HG03039 (cell line): ENCODE data around the gene SF3A1.

Experiments used
- ATAC-seq: cut with Tn5 transposase; IDR thresholded peaks from one replicate; pipeline ENCODE4 v1.9.1; 2021; ENCODE audit warnings: mild to moderate bottlenecking, moderate library complexity; ENCODE audit not compliant: unreplicated experiment

Gene SF3A1

GRCh38 chr22:30305906-30306626 is 50.6 kb downstream of the SF3A1 start:
- no peak for ATAC-seq

GRCh38 chr22:30305519-30305905 is 51.2 kb downstream of the SF3A1 start:
- no peak for ATAC-seq

- ATAC-seq: no peak
These were observed 52.0 kb downstream of the SF3A1 start for GRCh38 chr22:30304495-30305244.

- no peak for ATAC-seq
These were observed 53.9 kb downstream of the SF3A1 start for GRCh38 chr22:30302810-30303138.

DNA sequence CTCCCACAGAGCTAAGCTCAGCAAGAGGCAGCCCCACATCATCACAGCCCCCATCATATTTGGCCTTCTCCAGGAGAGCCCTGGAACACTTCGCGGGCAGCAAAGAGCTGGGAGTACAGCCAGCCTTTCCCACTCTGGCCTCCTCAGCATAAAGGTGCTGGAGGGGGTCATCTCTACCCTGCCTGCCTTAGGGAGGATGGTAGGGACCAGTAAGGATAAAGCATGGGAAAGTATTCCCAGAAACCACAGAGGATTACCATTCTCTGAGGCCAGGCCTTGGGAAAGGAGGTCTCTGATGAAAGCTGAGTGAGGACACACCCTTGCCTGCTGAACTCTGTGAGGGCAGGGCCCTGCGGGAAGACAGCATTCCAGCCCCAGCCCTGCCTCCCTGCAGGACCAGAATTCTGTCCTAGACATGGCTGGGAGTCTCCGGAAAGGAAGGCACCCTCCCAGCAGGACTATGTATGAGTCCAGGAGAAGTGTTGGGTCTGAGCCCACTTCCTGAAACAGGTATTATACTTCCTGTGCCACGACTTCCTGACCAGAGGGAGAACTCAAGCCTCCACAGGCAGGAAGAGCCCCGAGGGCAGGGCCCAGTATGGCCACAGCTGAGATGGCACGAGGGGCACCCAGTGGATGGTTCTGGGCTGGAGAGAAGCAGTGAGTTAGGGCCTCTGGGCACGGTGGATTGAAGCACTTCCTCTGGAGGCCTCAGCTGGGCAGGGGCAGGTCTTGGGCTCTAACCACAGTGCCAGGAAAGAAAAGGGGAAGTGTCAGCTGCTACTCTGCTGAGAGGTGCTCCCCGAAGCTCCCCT is 54.5 kb downstream of the SF3A1 start:
- ATAC-seq: no peak

GRCh38 chr22:30299322-30299721 is 57.4 kb downstream of the SF3A1 start:
- ATAC-seq: no peak

DNA sequence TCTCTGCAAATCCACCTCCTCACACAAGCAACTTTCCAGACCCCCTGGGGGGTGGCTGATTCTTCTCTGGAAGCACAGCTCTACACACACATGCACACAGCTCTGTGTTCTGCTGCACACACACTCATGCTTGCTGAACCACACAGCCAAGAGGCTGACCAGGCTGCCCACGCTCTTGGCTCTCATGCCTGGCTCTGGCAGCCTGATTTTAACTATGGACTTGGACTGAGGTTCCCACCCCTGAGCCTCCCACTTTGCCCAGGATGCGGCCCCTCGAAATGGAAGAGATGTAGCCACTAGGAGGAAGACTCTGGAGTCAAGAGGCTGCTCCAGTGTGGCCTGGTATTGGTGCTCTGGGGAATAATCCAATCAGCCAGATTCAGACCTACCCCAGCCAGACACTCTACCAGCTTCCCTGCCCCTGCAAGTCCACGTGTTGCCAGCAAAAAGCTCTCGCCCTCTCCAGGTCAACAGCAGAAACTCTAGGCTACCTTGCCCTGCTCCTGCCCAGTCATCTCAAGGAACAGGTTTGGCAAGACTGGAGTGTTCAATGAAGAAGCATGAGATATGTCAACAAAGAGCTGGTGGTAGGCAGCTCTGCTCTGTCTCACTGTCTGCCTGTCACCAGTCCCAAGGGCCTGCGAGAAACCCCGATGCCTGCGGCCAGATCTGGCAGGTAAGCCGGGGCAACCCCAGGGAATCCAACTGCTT is 58.5 kb downstream of the SF3A1 start:
- no peak for ATAC-seq

DNA sequence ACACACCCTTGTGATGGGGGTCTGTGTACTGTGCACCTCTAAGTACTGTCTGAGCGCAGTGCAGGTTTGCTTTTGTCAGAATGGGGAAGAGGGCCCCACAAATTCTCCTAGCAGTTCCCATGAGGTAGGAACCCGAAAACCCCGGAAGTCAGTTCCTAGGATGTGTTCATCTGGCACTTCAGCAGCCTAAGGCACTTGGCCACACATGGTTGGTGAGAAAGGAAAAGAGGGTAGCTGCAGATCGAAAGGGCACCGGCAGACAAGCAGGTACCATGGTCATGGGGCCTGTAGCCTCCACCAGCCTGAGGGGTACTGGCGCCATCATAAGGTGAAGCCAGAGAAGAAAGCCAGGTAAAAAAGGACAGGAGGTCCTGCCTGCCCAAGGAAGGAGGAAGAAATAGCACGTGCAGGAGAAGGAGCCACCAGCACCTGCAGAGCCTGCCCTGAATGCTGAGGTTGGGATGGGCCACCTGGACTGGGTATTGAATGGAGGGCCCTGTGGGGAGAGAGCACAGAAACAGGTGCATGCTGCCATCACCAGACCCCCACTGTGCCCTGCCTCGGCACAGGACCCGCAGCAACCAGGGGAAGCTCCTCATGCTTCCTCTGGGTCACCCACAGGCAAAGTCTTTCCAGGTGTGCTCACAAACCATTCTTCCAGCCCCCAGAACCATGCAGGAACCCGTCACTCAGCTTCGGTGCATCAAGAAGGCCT is 59.3 kb downstream of the SF3A1 start:
- ATAC-seq: no peak

- ATAC-seq: no peak
These were observed 59.9 kb downstream of the SF3A1 start for GRCh38 chr22:30296833-30297232.

DNA sequence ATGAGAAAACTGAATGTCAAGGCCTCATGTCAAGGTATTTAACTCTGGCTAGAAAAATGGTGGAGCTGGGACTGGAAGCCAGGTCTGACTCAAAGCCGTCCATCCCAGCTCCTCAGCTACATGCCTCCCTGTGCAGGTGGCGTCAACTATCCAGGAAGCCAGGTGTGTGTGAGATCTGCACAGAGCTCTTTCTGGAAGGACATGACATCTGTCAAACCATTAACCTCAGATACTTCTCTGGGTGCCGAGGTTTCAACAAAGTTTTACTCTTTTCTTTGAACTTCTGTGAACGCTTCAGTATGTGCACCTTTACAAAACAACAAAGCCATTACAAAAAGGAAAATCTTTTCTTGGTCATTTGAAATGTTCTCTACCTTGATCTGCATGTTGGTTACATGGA is 60.4 kb downstream of the SF3A1 start:
- no peak for ATAC-seq

DNA sequence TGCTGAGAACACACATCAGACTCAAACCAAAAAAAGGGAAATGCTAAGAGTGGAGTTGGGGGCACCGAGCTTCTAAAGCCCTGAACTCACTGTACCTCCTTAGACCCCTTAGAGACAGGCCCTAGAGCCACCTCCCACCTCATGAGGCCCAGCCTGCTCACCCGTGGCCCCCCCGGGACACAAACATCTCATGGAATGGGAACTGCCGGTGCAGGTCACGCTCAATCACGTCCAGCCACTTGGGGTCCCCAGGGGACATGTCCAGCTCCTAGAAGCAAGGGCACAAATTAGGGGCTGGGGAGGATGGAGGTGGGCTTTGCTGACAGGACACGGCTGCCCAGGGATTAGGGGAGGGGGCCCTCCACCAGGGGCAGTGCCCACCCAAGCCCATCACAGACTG is 61.1 kb downstream of the SF3A1 start:
- ATAC-seq: no peak

DNA sequence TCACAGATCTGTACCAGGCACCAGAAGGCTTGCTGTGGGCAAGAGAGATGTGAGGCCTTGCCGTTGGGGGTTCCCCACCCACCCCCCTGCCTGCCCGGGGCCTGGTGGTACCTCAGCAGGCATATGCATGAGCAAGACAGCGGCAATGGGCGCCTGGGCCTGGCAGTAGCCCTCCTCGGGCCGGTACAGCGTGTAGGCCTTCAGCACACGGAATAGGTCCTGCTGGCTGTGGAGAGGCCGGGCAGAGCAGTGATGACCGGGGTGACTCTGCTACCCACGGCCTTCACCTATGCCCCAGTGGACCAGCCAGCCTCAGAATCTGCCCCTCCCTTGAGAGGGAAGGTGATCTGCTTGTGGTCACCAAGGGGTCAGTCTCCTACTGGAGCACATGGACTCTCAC is 61.9 kb downstream of the SF3A1 start:
- no peak for ATAC-seq

DNA sequence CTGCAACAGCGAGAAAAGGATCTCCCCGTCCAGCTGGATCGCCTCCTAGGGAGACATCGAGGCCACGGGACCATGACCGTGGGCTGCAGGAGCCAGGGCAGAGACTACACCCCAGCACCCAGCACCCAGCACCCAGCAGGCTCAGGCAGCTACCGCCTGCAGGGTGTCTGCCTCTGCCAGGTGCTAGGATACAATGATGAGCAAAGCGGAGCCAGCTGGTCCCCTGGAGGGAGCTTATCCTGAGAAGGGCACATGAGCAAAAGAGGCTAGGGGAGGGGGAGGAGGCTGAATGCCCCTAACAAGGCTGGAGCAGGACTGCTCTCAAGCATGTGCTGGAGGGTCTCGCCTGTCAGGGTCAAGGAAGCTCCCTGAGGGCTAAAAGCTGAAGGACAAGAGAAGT is 62.6 kb downstream of the SF3A1 start:
- ATAC-seq: no peak

DNA sequence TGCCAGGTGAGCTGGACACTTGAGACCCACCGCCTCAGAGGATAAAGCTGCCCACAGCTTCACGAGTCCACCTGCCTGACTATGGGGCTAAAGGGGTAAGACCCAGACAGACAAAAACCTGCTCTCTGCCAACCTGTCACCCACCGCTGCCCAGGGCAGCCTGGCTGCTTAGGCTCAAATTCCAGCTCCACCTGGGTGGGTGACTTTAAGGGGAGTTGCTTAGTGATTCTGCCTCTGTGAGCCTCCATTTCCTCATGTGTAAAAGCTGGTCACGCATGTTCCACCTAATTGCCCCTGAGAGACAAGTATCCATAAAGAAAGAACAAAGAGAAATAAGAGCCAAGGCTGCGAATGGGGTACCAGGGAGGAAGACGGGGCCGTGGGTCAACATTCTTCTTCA is 63.7 kb downstream of the SF3A1 start:
- no peak for ATAC-seq

DNA sequence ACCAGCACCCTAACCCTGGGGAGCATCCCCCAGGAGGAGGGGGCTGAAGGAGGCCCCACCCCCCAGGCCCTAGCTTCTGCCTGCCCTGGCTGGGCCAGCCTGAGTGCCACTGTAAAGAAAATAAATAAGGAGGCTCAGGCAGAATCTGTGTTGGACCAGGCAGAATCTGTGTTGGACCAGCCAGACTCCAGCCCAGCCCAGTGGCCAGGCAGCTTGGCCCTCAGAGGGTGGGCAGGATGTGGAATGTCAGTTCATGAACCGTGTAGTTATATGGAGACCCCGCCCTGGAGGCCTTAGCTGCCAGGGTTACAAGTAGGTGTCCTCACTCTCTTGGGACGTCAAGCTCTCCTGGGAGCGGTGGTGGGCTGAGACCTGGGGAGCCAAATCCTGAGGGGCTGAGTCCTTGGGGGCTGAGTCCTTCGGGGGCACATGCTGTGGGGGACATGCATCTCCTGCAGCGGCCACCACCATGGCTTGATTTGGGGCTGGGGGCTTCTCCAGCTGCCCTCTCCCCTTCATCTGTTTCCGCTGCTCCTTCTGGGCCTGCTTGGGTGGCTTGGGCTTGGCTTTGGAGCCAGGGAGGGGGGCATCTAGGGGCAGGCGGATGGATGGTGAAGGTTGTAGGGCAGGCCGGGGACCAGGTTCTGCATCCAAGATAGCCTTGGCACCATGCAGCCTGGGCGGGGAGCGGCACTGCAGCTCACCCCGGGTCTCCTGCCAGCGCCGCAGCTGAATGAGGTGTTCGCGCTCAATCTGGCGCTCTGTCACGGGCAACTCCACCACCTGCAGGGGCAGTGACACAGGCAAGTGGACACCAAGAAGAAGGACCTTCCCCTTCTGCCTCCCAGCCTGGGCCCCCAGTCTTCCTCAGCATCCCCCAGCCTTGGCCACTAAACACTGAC is 64.4 kb downstream of the SF3A1 start:
- no peak for ATAC-seq

DNA sequence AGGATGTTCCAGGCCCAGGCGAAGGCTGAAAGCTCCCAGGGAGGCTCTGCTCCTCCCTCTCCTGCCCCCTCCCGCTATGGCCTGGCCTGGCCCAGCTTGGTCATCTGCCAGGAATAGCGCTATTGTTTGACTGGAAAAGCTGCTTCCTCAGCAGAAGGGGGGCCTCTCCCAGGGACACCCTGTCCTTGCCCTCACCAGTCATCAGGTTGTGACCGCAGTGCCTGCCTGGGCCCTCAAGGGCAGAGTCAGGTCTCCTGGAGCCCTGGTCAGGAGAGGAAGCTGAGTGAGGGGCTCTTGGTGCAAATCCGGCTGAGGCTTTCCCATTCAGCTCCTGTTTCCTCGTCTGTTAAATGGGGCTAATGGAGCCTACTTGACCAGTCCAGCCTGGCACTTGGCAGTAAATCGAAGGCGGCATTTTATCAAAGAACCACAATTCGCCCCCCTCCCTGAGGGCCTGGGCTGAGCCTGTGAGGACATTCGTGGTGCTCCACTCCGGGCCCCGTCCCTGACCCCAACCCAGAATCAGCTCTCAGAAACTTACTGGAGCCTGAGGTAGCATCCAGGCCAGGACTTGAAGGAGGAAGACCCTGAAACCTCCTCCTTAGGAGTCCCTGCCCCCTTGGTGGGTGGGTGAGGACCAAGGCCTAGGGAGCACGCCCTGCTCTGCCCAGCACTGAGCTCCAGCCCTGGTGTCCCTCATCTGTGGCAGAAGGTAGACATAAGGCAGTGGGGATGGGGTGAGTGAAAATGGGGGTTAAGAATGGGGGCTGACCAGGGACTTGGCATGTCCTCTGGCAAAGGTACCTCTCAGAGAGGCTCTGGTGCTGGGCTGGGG is 65.4 kb downstream of the SF3A1 start:
- ATAC-seq: no peak

DNA sequence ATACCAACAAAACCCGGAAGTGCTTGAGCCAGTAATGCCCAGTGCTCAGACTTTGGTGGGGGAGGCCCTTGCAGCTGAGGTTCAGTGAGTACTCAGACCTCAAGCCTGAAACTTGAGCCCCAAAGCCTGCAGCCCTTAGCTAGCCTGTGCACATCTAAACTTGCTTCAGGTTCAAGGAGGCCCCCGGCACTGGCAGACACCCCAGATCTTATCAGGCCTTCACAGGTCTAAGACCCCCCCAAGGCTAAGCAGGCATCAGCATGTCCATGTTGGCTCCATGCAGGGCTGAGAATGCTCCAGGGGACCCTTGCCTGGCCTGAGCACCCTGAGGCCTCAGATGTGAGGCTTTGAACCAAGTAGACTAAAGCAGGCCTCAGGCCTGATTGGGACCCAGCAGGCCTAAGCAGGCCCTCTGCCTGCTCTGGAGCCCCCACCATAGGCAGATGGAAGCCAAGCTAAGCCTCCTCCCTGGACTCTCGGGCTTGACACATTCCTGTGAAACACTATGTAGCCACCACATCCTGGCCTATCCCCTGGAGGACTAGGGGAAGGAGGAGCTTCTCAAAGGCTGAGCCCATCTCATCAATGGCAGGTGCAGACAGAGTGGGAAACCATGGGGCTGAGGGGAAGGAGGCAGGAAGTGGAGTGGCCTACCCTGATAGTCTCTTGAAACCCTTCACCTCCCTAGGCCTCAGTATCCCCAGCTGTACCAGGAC is 66.2 kb downstream of the SF3A1 start:
- ATAC-seq: no peak

GRCh38 chr22:30289980-30290313 is 66.7 kb downstream of the SF3A1 start:
- no peak for ATAC-seq
